HG02981 (cell line): ENCODE data around the gene MPZL1.
A peak's percentile ranks its signal among the peaks of the same experiment; 100 is the strongest.
"Not testable (repeated sequence)": the region's sequence is repeated elsewhere in the genome, so short reads cannot be mapped to it uniquely, and the experiment has no call there.

ENCODE experiments used
- ATAC-seq: cut with Tn5 transposase; IDR thresholded peaks from one replicate; pipeline ENCODE4 v1.9.1; 2021; ENCODE audit warnings: mild to moderate bottlenecking, moderate library complexity; ENCODE audit not compliant: unreplicated experiment

MPZL1 gene

GRCh38 chr1:167803358-167804207, 81.8 kb downstream of the MPZL1 start:
- peak; percentile 90 for ATAC-seq

DNA sequence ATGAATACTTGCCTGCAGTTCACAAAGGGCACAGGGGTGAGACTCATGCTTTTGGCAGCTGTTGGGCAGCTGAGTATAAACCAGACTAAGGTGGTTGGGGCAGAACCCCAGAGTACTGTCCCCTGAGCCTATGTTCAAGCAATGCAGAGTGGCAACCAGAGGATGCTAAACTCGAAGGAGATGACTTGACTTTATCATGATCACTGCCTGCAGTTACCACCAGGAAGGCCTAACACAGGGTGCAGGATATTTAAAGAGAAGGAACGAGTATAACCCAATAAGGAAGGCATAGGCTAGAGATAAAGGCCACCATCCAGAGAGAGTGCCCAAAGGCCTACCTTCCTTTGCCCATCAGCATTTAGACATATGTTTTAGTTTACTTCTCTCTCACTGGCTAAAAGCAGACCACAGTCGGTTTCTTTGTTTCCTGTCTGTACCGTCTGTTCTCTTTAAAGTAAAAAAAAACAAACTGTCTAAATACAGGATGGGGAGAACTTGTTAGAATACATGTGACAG, 83.3 kb downstream of the MPZL1 start:
- ATAC-seq = peak; percentile 36

DNA sequence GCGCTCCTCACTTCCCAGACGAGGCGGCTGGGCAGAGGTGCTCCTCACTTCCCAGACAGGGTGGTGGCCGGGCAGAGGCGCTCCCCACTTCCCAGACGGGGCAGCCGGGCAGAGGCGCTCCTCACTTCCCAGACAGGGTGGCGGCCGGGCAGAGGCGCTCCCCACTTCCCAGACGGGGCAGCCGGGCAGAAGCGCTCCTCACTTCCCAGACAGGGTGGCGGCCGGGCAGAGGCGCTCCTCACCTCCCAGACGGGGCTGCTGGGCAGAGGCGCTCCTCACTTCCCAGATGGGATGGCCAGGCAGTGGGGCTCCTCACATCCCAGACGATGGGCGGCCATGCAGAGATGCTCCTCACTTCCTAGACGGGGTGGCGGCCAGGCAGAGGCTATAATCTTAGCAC, 84.5 kb downstream of the MPZL1 start:
- ATAC-seq = not testable (repeated sequence)

GRCh38 chr1:167806676-167807075, 84.9 kb downstream of the MPZL1 start:
- not testable (repeated sequence) for ATAC-seq

DNA sequence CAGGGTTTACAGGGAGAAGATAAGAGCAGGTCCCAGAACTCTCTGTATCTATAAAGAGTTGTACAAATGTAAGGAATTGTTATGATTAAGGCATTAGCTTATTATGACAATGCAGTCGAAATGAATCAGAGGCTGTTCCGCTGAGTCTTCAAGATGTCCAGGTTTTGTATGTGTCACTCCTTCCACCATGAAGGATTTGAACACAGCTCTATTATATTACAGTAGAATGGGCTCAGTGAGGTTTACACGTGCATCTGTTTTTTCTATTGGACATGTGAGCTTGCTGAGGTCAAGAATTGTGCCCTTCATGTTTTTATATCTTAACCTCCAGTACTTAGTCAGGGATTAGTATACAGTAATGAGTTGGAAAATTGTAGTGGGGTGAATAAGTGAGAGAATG, 86.3 kb downstream of the MPZL1 start:
- ATAC-seq = no peak

DNA sequence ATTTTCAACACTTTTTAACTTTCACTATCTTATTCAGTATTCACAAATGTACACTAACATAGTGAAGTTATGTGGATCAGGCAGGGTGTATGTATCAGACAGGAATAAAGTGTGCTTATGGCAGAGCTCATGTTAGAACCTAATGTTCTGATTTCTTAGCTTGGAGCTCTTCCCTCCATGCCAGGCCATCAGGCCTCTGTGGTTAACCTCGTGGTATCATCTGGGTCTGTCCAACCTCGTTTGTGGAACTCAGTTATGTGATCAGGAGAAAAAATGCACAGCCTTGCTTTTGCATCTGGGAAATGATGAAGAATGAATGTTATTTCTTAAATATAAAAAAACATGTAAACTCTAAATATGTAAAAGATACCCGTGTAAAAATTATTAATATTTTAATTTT, 86.9 kb downstream of the MPZL1 start:
- ATAC-seq = no peak

DNA sequence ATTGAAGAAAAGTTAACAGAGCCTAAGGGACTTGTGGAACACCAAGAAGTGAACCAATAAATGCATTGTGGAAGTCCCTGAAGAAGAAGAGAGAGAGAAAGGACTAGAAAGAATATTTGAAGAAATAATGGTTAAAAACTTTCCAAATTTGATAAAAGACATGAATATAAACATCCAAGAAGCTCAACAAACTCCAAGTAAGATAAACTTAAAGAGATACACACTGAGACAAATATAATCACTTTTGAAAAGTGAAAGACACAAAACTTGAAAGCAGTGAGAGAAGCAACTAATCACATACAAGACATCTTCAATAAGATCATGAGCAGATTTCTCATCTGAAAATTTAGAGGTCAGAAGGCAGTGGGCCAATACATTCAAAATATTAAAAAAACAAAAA, 91.2 kb downstream of the MPZL1 start:
- ATAC-seq = no peak

DNA sequence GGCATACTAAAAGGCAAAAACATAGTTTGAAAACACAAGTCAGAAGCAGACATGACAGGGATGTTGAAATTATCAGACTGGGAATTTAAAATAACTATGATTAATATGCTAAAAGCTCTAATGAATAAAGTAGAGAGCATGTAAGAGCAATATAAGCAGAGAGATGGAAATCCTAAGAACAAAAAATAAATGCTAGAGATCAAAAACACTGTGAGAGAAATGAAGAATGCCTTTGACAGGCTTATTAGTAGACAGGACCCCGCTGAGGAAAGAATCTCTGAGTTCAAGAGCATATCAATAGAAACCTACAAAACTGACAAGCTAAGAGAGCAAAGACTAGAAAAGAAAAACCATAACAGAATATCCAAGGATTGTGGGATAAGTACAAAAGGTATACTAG, 93.9 kb downstream of the MPZL1 start:
- ATAC-seq = no peak

DNA sequence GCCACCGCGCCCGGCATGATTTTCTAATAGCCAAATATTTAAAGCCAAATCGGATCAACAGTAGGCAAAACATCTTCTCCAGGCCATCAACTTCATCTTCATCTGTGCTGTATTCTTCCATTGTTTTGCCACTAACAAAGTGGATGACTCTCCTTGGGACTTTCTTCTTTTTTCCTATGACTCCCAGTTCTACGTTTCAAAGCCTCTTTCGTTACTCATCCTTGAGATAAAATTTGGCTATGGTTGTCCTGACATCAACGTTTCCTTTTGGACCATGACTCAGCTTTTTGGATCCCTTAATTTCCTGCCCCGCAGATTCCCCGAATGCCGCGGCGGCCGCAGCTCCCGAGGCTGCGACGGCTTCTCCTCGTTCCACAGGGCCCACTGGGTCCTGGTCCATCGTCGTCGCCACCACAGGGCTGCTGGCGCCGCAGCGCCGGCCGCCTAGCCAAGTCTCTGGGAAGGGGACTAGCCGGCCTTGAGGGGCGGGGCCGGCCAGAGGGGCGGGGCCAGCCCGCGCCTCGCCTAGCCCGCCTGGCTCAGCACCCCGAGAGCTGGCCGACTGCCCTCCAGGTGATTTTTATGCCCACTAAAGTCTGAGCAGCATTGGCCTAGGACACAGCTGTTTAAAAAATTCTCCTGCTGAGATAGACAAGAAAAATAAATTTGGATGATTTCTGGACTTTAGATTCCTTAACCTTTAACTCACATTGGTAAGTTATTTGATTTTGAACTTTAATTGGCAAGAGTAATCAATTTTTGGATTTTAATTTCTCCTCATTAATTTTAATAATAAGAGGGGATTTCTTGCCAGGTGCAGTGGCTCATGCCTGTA, 98.3 kb downstream of the MPZL1 start:
- no peak for ATAC-seq

GRCh38 chr1:167820684-167821355, 99.0 kb downstream of the MPZL1 start:
- ATAC-seq = no peak

DNA sequence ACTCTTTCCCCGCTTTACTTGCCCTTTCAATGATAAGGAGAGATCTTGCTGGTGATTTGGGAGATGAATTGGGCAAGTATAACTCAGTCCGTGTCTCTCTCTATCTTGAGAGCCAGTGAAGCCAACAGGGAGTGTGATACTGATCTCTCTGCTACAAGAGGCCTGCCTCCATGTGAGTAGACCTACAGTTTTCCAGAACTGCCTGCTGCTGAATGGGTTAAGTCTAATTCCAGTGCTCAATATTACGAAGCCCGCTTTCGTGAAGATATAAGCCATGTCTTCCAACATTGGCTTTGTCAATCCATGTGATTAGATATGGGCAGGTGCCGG, 99.5 kb downstream of the MPZL1 start:
- no peak for ATAC-seq

GRCh38 chr1:167821969-167822685, 100.3 kb downstream of the MPZL1 start:
- ATAC-seq = no peak

DNA sequence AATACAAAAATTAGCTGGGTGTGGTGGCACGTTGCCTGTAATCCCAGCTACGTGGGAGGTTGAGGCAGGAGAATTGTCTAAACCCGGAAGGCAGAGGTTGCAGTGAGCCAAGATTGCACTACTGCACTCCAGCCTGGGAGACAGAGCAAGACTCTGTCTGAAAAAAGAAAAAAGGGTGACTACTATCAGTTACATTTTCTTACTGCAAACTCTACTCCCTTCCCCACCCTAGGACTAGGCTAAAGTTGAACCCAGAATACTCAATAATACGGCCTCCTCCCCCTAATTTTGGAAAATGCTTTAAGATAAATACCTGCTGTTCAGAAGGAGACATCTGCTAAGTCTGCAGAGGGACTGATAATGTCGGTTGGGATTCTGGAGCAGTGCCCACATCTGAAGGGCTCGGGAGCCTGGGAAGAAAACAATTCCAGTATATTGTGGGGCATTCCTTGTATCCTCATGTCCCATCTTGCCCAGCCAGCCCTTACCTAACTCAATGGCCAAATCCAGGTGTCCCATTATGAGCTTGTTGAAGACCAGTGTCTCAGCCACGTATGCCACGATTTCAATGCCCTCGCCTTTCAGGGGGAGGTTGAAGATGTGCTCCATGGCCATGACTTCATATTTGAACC, 102.5 kb downstream of the MPZL1 start:
- ATAC-seq = no peak

- ATAC-seq = no peak
Measured at GRCh38 chr1:167825419-167826079, 103.8 kb downstream of the MPZL1 start.

DNA sequence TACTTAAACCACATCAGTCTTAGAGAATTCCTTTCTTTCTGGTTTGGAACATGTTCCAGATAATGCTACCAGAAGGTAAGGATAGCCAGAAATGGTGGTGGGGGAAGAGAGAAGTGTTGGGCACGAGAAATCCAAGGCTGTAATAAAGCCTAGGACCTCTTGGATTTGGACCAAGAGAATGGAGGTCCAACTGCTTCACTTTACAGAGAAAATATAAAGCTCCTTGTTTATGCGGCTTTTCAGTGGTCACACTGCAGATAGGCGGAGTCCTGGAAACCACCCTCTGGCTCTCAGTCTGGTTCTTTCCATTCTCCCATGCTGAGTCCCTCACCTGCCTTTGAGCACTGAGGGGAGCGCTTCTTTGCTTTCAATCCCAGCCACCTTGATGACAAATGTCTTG, 104.3 kb downstream of the MPZL1 start:
- ATAC-seq = no peak

GRCh38 chr1:167829868-167830267, 108.1 kb downstream of the MPZL1 start:
- ATAC-seq = no peak

DNA sequence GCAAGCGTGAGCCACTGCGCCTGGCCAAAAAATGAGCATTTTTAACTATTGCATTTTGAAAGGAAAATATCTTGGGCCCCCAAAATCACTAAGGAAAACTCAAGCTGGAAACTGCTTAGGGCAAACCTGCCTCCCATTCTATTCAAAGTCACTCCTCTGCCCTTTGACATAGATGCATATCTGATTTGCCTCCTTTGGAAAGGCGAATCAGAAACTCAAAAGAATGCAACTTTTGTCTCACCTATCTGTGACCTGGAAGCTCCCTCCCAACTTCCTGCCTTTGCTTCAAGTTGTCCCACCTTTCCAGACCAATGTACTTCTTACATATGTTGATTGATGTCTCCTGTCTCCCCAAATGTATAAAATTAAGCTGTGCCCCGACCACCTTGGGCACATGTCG, 108.9 kb downstream of the MPZL1 start:
- ATAC-seq = not testable (repeated sequence)

DNA sequence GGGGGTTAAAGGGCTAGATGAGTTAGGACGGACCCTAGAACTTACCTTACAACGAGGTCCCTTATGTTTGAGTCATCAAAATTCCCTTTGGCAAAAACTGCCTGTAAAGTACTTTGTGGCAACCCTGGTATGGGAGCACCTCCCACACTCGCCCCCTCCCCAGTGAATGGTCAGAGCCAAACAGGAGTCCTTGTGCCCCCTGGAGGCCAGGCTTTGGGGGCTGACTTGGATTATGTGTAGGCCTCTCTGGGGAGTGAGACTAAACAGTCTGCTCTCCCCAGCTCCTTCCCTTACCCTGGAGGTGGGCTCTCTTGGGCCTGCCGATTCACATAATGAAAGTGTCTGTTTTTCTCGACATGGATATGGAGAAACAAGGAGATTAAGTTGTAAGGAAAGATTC, 110.9 kb downstream of the MPZL1 start:
- no peak for ATAC-seq

DNA sequence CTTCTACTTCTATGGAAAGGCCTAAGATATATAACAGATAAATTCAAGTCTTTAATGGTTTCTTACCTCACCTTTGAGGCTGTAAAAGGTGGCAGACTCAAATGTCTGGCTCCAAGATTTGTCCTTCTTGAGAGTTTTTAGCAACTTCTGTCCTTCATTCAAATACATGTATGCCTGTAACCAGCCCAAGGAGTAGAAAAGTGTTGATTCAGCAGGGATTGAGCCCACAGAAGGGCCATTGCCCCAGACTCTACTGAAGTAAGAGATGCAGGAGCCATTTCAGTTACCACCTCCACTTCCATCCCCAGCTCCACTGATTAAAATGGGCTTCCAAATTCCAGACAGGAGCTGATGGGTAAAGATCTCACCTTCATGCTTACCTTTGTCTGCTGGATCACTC, 112.1 kb downstream of the MPZL1 start:
- no peak for ATAC-seq

DNA sequence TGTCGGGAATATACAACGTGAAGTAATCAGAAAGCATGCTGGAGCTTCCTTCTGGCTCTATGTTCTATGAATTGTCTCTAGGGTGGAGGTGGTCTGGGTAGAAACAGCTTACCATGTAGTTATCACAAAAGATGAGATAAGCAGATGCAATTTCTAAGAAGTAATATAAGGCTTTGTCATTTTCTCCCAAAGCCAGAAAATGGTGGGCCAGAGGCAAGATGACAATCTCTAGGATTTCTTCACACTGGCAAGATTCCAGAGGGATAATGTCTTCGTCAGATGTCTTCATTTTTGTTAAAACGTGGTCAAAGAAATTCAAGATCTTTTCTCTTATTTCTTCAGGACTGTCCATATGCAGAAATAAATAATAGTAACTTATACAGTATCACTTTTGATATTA, 114.4 kb downstream of the MPZL1 start:
- no peak for ATAC-seq
